ENCODE results near the gene STEAP2.
"Not testable (repeated sequence)": the region's sequence is repeated elsewhere in the genome, so short reads cannot be mapped to it uniquely, and the experiment has no call there.

STEAP2 gene

GRCh38 chr7:90181485-90181884 is 30.1 kb upstream of the STEAP2 start:
- H3K79me2 ChIP-seq: no peaks in the 10 kb centered on the region
- H3K27me3 ChIP-seq (ENCODE audit: control insufficient read depth, insufficient read depth, low read length): no peaks in the 10 kb centered on the region
- H3K9me3 ChIP-seq (ENCODE audit: control insufficient read depth, low read length): no peaks in the 10 kb centered on the region
- H3K4me1 ChIP-seq: no peaks in the 10 kb centered on the region
- H3K4me3 ChIP-seq (ENCODE audit: low read depth, low read length): no peak overlapping the region
- no peak overlapping the region for H2AFZ ChIP-seq
- no peak for TF ChIP-seq CTCF (IDR thresholded peaks at IDR 0.05)
- H3K9ac ChIP-seq: no peak overlapping the region
- no peaks in the 10 kb centered on the region for H3K36me3 ChIP-seq (ENCODE audit: control insufficient read depth, insufficient read depth, low read length)
- no peak overlapping the region for H3K27ac ChIP-seq
- no peak overlapping the region for H3K4me2 ChIP-seq (ENCODE audit: low read length)

- not testable (repeated sequence) for H3K27ac ChIP-seq; H3K9me3 ChIP-seq (ENCODE audit: control insufficient read depth, low read length); H3K4me3 ChIP-seq (ENCODE audit: low read depth, low read length); H3K27me3 ChIP-seq (ENCODE audit: control insufficient read depth, insufficient read depth, low read length); H2AFZ ChIP-seq; H3K4me1 ChIP-seq; H3K9ac ChIP-seq; H3K4me2 ChIP-seq (ENCODE audit: low read length); H3K36me3 ChIP-seq (ENCODE audit: control insufficient read depth, insufficient read depth, low read length); H3K79me2 ChIP-seq
These were observed 25.2 kb upstream of the STEAP2 start for GRCh38 chr7:90186290-90186689.

GRCh38 chr7:90187507-90188050 is 24.0 kb upstream of the STEAP2 start:
- no peaks in the 10 kb centered on the region for H3K79me2 ChIP-seq
- no peak overlapping the region for H3K4me3 ChIP-seq (ENCODE audit: low read depth, low read length)
- no peaks in the 10 kb centered on the region for H3K4me1 ChIP-seq
- H3K27ac ChIP-seq: no peak overlapping the region
- no peak overlapping the region for H2AFZ ChIP-seq
- H3K4me2 ChIP-seq (ENCODE audit: low read length): no peak overlapping the region
- H3K27me3 ChIP-seq (ENCODE audit: control insufficient read depth, insufficient read depth, low read length): no peaks in the 10 kb centered on the region
- TF ChIP-seq CTCF (IDR thresholded peaks at IDR 0.05): no peak
- H3K36me3 ChIP-seq (ENCODE audit: control insufficient read depth, insufficient read depth, low read length): no peaks in the 10 kb centered on the region
- H3K9ac ChIP-seq: no peak overlapping the region
- no peaks in the 10 kb centered on the region for H3K9me3 ChIP-seq (ENCODE audit: control insufficient read depth, low read length)

- TF ChIP-seq CTCF (IDR thresholded peaks at IDR 0.05): no peak
These were observed 23.3 kb upstream of the STEAP2 start for GRCh38 chr7:90188281-90188680.

GRCh38 chr7:90190995-90191394 is 20.5 kb upstream of the STEAP2 start:
- H3K79me2 ChIP-seq: no peaks in the 10 kb centered on the region
- no peaks in the 10 kb centered on the region for H3K27me3 ChIP-seq (ENCODE audit: control insufficient read depth, insufficient read depth, low read length)
- no peak overlapping the region for H3K4me3 ChIP-seq (ENCODE audit: low read depth, low read length)
- no peaks in the 10 kb centered on the region for H3K36me3 ChIP-seq (ENCODE audit: control insufficient read depth, insufficient read depth, low read length)
- no peak for TF ChIP-seq CTCF (IDR thresholded peaks at IDR 0.05)
- no peak overlapping the region for H3K9ac ChIP-seq
- H3K4me1 ChIP-seq: no peaks in the 10 kb centered on the region
- no peak overlapping the region for H3K4me2 ChIP-seq (ENCODE audit: low read length)
- no peaks in the 10 kb centered on the region for H3K9me3 ChIP-seq (ENCODE audit: control insufficient read depth, low read length)
- H3K27ac ChIP-seq: no peak overlapping the region
- H2AFZ ChIP-seq: no peak overlapping the region

More at GRCh38 chr7:90188281-90188680, 23.3 kb upstream of the STEAP2 start:
- no peak overlapping the region for H3K27ac ChIP-seq
- H3K36me3 ChIP-seq (ENCODE audit: control insufficient read depth, insufficient read depth, low read length): no peaks in the 10 kb centered on the region
- H3K9ac ChIP-seq: no peak overlapping the region
- H3K4me3 ChIP-seq (ENCODE audit: low read depth, low read length): no peak overlapping the region
- H3K4me2 ChIP-seq (ENCODE audit: low read length): no peak overlapping the region
- H2AFZ ChIP-seq: no peak overlapping the region
- no peaks in the 10 kb centered on the region for H3K79me2 ChIP-seq
- H3K9me3 ChIP-seq (ENCODE audit: control insufficient read depth, low read length): no peaks in the 10 kb centered on the region
- no peaks in the 10 kb centered on the region for H3K4me1 ChIP-seq
- no peaks in the 10 kb centered on the region for H3K27me3 ChIP-seq (ENCODE audit: control insufficient read depth, insufficient read depth, low read length)
